GM12801 (cell line): ENCODE results near the gene RBPJ.

Experiments
- TF ChIP-seq, protein P1 (sequence below): IDR thresholded peaks from one replicate; pipeline ENCODE4 v1.5.1; 2011; ENCODE audit warnings: control low read depth; ENCODE audit not compliant: insufficient read length; ENCODE audit errors: extremely low read depth

RBPJ gene

DNA sequence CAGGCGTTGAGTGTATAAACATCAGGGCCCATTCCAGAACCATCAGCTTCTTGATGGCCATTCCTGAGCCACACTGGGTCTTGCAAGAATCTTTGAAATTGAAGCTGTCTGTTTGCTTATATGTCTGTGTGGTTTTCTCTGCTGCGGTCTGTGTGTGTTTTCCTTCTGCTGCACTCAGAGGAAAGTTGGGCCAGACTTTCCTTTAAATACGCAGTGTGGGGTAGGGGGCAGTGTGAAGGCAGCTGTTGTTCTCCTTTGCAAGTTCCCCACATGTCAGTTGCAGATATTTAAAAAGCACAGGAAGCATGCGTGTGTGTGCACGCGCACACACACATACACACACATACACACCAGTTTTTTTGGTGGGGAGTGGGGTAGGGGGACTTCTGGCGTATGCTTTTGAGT lies 137.3 kb downstream of the RBPJ start:
- TF ChIP-seq, protein P1, sequence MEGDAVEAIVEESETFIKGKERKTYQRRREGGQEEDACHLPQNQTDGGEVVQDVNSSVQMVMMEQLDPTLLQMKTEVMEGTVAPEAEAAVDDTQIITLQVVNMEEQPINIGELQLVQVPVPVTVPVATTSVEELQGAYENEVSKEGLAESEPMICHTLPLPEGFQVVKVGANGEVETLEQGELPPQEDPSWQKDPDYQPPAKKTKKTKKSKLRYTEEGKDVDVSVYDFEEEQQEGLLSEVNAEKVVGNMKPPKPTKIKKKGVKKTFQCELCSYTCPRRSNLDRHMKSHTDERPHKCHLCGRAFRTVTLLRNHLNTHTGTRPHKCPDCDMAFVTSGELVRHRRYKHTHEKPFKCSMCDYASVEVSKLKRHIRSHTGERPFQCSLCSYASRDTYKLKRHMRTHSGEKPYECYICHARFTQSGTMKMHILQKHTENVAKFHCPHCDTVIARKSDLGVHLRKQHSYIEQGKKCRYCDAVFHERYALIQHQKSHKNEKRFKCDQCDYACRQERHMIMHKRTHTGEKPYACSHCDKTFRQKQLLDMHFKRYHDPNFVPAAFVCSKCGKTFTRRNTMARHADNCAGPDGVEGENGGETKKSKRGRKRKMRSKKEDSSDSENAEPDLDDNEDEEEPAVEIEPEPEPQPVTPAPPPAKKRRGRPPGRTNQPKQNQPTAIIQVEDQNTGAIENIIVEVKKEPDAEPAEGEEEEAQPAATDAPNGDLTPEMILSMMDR, result no peak

DNA sequence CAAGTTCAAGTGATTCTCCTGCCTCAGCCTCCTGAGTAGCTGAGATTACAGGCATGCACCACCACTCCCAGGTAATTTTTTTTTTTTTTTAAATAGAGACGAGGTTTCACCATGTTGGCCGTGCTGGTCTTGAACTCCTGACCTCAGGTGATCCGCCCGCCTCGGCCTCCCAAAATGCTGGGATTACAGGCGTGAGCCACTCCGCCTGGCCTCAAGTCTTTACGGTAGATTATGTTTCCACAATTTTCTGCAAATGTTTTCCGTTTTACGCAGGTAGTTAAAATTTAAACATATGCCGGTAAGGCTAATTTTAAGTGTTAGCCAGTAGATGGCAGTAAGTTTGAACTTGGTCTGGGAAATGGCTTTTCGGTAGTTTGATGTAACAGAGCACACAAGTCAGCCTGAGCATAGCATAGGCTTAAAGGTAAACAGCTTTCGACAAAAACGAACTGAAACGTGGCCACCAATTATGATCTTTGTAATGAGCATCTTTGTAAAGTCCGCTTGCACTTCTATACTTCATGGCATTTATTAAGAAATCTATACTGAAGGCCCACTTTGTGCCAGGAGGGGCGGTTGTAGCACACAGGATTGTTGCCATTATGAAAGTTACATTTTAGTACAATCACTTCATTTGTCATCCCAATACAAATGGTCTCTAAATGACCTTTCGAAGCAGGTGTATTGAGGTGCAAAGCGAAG lies 138.4 kb downstream of the RBPJ start:
- TF ChIP-seq, protein P1, result no peak

DNA sequence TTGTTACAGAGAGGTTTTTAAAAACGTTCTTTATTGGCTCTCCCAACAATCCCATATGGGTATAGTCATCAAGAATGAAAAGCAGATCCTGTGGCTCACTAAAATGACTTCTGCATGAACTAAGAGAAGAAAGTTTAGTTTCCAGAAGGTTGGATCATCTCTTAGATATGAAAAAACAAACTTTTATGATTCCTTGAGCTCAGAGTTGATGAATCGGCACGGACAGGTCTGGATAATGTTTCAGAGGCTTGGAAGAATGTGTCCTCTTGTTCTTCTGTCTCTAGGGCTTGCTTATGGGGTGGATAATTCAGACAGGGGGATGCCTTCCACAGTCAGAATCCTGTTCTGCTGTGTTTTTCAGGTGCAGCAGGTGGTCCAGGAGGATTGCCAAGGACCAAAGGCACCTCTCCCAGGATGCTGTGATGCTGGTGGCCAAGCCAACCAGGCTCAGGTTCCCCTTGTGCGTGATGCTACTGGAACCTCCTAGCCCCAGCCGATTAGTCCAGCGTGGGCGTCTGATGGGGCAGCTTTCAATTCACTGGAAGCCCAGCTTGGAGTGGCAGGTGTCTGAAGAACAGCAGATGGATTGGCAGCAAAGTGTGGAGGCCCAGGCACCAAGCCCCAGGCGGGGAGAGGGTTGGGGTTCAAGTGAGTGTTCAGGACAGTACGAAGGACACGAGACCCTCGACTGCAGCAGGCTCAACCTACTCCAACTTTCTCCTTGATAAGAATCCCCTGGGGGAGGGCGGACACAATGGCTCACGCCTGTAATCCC lies 139.1 kb downstream of the RBPJ start:
- TF ChIP-seq, protein P1, result no peak

DNA sequence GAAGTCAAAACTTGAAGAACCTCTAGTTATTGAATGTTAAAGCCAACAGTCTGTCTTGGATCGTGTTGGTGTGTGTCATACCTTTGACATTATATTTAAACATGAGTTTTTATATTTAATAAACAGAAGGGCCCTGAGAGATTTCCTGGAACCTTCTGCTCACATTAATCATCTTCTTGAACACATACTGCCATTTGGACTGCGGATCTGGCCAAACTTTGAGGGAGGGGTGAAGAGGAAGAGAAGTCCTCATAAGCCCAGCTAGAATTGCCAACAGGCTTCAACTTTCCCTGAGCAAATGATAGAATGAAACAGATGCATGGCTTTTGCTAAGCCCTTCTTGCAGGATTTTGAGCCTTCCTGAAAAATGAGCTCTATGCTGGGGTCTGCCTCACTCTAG lies 142.1 kb downstream of the RBPJ start:
- TF ChIP-seq, protein P1, result no peak

DNA sequence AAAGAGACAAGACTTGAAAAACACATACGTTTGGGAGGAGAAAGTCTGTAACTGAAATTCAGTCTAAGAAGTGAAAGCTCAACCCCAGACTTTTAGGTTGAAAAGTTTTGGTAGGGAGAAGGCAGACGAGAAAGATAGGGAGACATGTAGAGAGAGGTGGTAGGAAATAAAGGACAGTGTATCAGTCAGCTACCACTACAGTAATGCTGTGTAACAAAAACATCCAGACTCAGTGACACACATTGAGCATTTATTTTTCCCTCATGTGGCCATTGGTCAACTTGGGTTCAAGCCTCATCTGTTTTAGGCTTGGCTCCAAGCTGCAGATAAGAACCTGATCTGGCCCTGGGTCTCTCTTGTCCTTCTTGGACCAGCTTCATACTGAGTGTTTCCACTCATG lies 142.6 kb downstream of the RBPJ start:
- TF ChIP-seq, protein P1, result no peak

DNA sequence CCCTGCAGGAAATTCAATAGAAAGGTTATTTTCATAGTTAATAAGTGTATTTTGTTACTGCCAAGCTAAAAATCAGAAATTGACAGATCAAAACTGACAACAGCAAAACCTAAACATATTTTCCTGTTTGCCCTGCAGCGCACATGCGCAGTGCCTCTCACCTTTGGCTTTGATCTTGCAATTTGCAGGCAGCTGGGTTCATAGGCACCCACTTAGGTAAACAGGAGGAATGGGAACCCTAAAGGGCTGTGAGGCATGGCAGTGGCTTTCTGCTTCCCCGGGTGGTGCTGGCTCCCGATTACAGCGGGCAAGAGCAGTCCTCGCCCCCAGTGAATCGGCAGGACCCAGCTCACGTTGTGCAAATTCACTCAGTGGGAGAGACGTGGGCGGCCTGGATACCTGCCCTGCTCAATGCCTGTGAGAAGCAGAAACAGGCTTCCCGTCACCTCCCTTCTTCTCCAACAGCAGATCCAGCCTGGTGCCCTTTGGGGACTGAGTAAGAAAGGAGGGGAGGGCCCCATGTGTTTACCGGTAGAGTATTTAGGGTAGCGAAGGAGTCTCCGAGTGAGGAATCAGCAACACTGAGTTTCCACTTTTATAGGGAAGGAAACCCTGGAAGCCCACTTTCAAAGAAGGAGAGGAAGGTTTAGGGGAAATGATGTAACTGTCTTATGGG lies 143.7 kb downstream of the RBPJ start:
- TF ChIP-seq, protein P1, result no peak

DNA sequence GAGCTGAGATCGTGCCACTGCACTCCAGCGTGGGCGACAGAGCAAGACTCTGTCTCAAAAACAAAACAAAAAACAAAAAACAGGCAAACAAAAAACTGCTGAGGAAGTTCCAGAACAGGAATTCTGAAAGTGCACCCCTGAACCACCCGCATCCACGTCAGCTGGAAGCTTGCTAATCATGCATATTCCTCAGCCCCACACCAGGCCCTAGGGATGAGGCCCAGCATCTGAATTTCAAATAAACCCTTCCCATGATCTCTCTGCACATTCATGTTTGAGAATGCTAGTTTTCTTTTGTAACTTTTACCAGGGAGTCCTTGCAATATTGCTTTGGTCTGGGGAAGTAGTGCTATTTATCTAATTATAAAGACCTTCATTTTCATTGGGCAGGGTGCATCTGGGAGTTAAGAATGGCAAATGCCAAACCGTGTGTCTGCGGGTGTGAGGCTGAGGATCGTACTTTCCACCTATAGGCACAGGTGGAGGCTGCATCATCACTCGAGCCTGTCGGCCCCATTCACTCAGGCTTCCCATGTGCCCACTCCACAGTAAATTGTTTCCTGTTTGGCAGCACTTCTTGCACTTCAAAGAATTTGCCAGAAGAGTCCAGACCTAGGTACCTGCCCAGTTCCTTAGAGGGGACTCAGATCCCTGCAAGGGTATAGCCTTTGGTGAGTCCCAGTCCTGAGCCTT lies 145.9 kb downstream of the RBPJ start:
- TF ChIP-seq, protein P1, result no peak
